ENCODE data around the gene TLL1. TPM values are rescaled to one million over a fixed set of nuclear protein-coding genes. Genes with fewer than 3 reads are reported as not detected.

The TLL1 gene
- total RNA-seq, 1 experiment from 2014 or later = 0.37 TPM

- TF ChIP-seq REST (IDR thresholded peaks at IDR 0.05; ENCODE audit: low read depth) (no peak), EZH2 (IDR thresholded peaks at IDR 0.05) (no peak), ZFX (IDR thresholded peaks at IDR 0.05) (no peak), EGR1 (IDR thresholded peaks at IDR 0.05; ENCODE audit: low read depth) (no peak), FOSL1 (IDR thresholded peaks at IDR 0.05; ENCODE audit: low read depth) (no peak)
- TF ChIP-seq, protein P1, sequence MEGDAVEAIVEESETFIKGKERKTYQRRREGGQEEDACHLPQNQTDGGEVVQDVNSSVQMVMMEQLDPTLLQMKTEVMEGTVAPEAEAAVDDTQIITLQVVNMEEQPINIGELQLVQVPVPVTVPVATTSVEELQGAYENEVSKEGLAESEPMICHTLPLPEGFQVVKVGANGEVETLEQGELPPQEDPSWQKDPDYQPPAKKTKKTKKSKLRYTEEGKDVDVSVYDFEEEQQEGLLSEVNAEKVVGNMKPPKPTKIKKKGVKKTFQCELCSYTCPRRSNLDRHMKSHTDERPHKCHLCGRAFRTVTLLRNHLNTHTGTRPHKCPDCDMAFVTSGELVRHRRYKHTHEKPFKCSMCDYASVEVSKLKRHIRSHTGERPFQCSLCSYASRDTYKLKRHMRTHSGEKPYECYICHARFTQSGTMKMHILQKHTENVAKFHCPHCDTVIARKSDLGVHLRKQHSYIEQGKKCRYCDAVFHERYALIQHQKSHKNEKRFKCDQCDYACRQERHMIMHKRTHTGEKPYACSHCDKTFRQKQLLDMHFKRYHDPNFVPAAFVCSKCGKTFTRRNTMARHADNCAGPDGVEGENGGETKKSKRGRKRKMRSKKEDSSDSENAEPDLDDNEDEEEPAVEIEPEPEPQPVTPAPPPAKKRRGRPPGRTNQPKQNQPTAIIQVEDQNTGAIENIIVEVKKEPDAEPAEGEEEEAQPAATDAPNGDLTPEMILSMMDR (IDR thresholded peaks at IDR 0.05 in 2 of 3, conservative IDR thresholded peaks at IDR 0.05 in 1 of 3; ENCODE audit: borderline replicate concordance in 1 of 3, insufficient read depth in 1 of 3, low read depth in 2 of 3, low read length in 2 of 3) = no peak
These were observed 80.1 kb downstream of the TLL1 start (continued) for GRCh38 chr4:165953181-165953580.

DNA sequence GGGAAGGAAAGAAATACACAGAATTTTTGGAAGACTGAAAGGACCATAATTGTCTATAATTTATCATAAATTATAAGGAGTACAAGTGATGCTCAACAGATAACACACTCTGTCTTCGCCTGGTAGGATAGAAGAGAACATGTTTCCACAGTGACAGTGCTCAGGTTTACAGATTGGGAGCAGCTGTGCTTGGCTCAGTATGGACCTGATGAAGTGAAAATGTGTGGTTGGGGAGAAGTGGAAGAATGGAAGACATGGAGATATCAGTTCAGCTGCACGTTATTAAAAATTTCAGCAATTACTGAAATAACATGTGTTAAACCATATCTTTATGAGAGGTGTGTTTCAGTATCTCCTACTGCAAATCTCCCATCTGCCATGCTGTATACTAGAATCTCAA lies 90.6 kb downstream of the TLL1 start:
- ATAC-seq = no peak
- RAD21 ChIA-PET (ENCODE audit: low non-redundant PET in 1 of 2, low total read pairs in 2 of 2, uncharacterized antibody in 2 of 2, unreplicated experiment in 2 of 2) = no interaction called here
- CTCF ChIA-PET = no interaction called here
- Histone ChIP-seq H3K9me2 (ENCODE audit: insufficient read depth) (no peaks in the 10 kb centered on the region), H3K27me3 (ENCODE audit: insufficient read depth, low read length) (no peaks in the 10 kb centered on the region), H3K4me1 (ENCODE audit: control insufficient read depth in 1 of 2, insufficient read depth in 2 of 2, low read length in 2 of 2) (peaks cover 0 to 13% of the 10 kb centered on the region in 2 experiments; a peak in 2 of 4 replicates), H3K27ac (ENCODE audit: low read depth, low read length) (no peak overlapping the region), H2AFZ (ENCODE audit: low read depth, low read length, poor library complexity, severe bottlenecking) (no peak overlapping the region), H3K36me3 (ENCODE audit: control insufficient read depth in 1 of 2, insufficient read depth in 2 of 2, low read length in 2 of 2) (no peaks in the 10 kb centered on the region), H3K9me3 (ENCODE audit: control insufficient read depth in 1 of 2, insufficient read depth in 1 of 2, low read depth in 1 of 2, low read length in 2 of 2) (no peaks in the 10 kb centered on the region), H3K4me2 (ENCODE audit: low read length) (no peak overlapping the region), H3K4me3 (replicated peaks in 1 of 2; ENCODE audit: low read depth in 1 of 2, low read length in 2 of 2) (no peak overlapping the region), H3K9ac (ENCODE audit: low read length) (no peak overlapping the region), H3K79me2 (ENCODE audit: insufficient read depth, low read length) (no peaks in the 10 kb centered on the region), H4K20me1 (ENCODE audit: insufficient read depth) (no peaks in the 10 kb centered on the region)
- POLR2A ChIA-PET = no interaction called here
- intact Hi-C loops (cut with micrococcal nuclease) = no loop called here
- DNase-seq (ENCODE audit: low read depth, low spot score) = no peak
- no TSS peak for BruUV-seq (replicated peaks)
- no peak for TF ChIP-seq POLR2AphosphoS5 (IDR thresholded peaks at IDR 0.05; ENCODE audit: low read depth, low read length)
- TF ChIP-seq FOSL1 (IDR thresholded peaks at IDR 0.05; ENCODE audit: low read depth) = no peak
- TF ChIP-seq ZBTB33 (IDR thresholded peaks at IDR 0.05; ENCODE audit: extremely low read depth, insufficient replicate concordance, low read length) = no peak
- TF ChIP-seq SIN3A (IDR thresholded peaks at IDR 0.05; ENCODE audit: low read depth) = no peak
- TF ChIP-seq EZH2 (IDR thresholded peaks at IDR 0.05) = no peak
- no peak for TF ChIP-seq CEBPB (IDR thresholded peaks at IDR 0.05; ENCODE audit: low read depth)
- TF ChIP-seq, protein P2, sequence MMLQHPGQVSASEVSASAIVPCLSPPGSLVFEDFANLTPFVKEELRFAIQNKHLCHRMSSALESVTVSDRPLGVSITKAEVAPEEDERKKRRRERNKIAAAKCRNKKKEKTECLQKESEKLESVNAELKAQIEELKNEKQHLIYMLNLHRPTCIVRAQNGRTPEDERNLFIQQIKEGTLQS (IDR thresholded peaks at IDR 0.05) = no peak
- no peak for TF ChIP-seq REST (IDR thresholded peaks at IDR 0.05; ENCODE audit: low read depth)
- TF ChIP-seq EZH2phosphoT487 (IDR thresholded peaks at IDR 0.05; ENCODE audit: borderline replicate concordance) = no peak
- TF ChIP-seq SP1 (IDR thresholded peaks at IDR 0.05; ENCODE audit: low read depth) = no peak

All from HCT116 (cell line).